OCI-LY1 (cell line): ENCODE measurements around the gene ALDH1A3.

Experiments
- H2AFZ ChIP-seq: fragments of 200-600 bp; sonication (generic), shearing (Covaris generic); 2 replicates; pipeline ENCODE4 v1.6.0; 2014; ENCODE audit warnings: antibody characterized with exemption, mild to moderate bottlenecking, low read length
- H3F3A ChIP-seq: fragments of 200-600 bp; sonication (generic), shearing (Covaris generic); 2 replicates; pipeline ENCODE4 v1.6.0; 2014; ENCODE audit warnings: mild to moderate bottlenecking, antibody characterized with exemption, low read length, moderate library complexity; ENCODE audit not compliant: insufficient read depth
- H3K27ac ChIP-seq: fragments of 200-600 bp; sonication (generic); 2 replicates; pipeline ENCODE4 v1.5.1; 2014; ENCODE audit warnings: low read length, mixed run types, mild to moderate bottlenecking, low read depth; ENCODE audit not compliant: poor library complexity, severe bottlenecking
- H3K27me3 ChIP-seq: fragments of 200-600 bp; sonication (generic); 2 replicates; pipeline ENCODE4 v1.6.0; 2014; ENCODE audit warnings: antibody characterized with exemption, mild to moderate bottlenecking, low read length, moderate library complexity; ENCODE audit not compliant: insufficient read depth
- H3K36me3 ChIP-seq: fragments of 200-600 bp; sonication (generic); 2 replicates; pipeline ENCODE4 v1.6.1; 2014; ENCODE audit warnings: mild to moderate bottlenecking, antibody characterized with exemption, low read length, moderate library complexity, mixed read lengths; ENCODE audit not compliant: insufficient read depth
- H3K4me1 ChIP-seq: fragments of 200-600 bp; sonication (generic); 2 replicates; pipeline ENCODE4 v1.5.1; 2014; ENCODE audit warnings: mild to moderate bottlenecking, low read length, moderate library complexity; ENCODE audit not compliant: insufficient read depth, severe bottlenecking
- H3K4me2 ChIP-seq: fragments of 200-600 bp; sonication (generic), shearing (Covaris generic); 2 replicates; pipeline ENCODE4 v1.6.1; 2014; ENCODE audit warnings: low read length
- H3K4me3 ChIP-seq: fragments of 200-600 bp; sonication (generic); 2 replicates; pipeline ENCODE4 v1.5.1; 2014; ENCODE audit warnings: low read length, low read depth, mild to moderate bottlenecking, mixed read lengths; ENCODE audit not compliant: poor library complexity, severe bottlenecking
- H3K79me2 ChIP-seq: fragments of 200-600 bp; shearing (Covaris generic); 2 replicates; pipeline ENCODE4 v1.6.1; 2016; ENCODE audit warnings: mixed run types, low read length, mixed read lengths; ENCODE audit not compliant: insufficient read depth
- H3K9ac ChIP-seq: fragments of 200-600 bp; sonication (generic), shearing (Covaris generic); 2 replicates; pipeline ENCODE4 v1.6.1; 2014; ENCODE audit warnings: mild to moderate bottlenecking, low read length, mixed read lengths
- H3K9me2 ChIP-seq: fragments of 200-600 bp; sonication (generic), shearing (Covaris generic); 2 replicates; pipeline ENCODE4 v1.6.1; 2014; ENCODE audit warnings: low read depth, mild to moderate bottlenecking, low read length, mixed read lengths
- H3K9me3 ChIP-seq: fragments of 200-600 bp; shearing (Covaris generic); 2 replicates; pipeline ENCODE4 v1.6.1; 2014; ENCODE audit warnings: low read length, mixed read lengths
- H4K20me1 ChIP-seq: fragments of 200-600 bp; sonication (generic), shearing (Covaris generic); 2 replicates; pipeline ENCODE4 v1.6.0; 2016; ENCODE audit warnings: mild to moderate bottlenecking, low read length; ENCODE audit not compliant: insufficient read depth
- CTCF ChIP-seq: fragments of 200-600 bp; sonication (generic), shearing (Covaris generic); IDR thresholded peaks from 2 replicates; pipeline ENCODE4 v1.5.1; 2017; ENCODE audit warnings: mild to moderate bottlenecking, antibody characterized with exemption, low read length, moderate library complexity, mixed read lengths
- EZH2 ChIP-seq: fragments of 200-600 bp; sonication (generic), shearing (Covaris generic); IDR thresholded peaks from 2 replicates; pipeline ENCODE4 v1.8.0; 2017; ENCODE audit warnings: borderline replicate concordance, mixed run types, mild to moderate bottlenecking, antibody characterized with exemption, low read length, moderate library complexity, mixed read lengths

Gene ALDH1A3

DNA sequence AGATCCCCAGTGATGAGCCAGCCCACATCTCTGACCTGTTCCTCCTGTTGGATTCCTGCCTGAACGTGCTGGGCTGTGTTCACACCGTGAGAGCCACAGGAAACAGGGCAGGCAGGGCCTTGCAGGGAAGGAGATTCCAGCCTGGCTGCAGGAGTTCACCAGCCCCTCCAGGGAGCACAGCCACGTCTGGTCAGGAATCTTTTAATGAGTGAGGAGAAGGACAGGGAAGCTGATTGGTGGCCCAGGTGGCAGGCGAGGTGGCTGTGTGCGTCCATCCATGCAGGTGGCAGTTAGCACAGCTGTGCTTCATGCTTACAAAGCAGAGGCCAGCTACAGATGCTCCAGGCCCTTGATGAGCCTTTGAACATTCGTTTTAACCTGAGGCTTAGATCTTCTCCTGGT is 50.0 kb downstream of the ALDH1A3 start:
- Histone ChIP-seq H3F3A (0 out of 2 replicates have a peak, but pooled peaks cover 6% of the 10 kb centered on the region), H2AFZ (no peak overlapping the region), H4K20me1 (no peaks in the 10 kb centered on the region), H3K79me2 (no peaks in the 10 kb centered on the region), H3K27ac (peak overlapping the region; percentile 96), H3K9me2 (no peaks in the 10 kb centered on the region), H3K9ac (peak overlapping the region; percentile 52), H3K4me2 (peak overlapping the region; percentile 55), H3K9me3 (no peaks in the 10 kb centered on the region), H3K4me1 (peaks cover 98% of the 10 kb centered on the region), H3K27me3 (no peaks in the 10 kb centered on the region), H3K4me3 (peak overlapping the region; percentile 37), H3K36me3 (peaks cover 72% of the 10 kb centered on the region)
- TF ChIP-seq CTCF, result no peak
- TF ChIP-seq EZH2, result no peak

- H2AFZ ChIP-seq, result no peak overlapping the region
- peak overlapping the region; percentile 96 for H3K27ac ChIP-seq
- no peaks in the 10 kb centered on the region for H3K9me2 ChIP-seq
- peak overlapping the region; percentile 52 for H3K9ac ChIP-seq
- H3K79me2 ChIP-seq, result no peaks in the 10 kb centered on the region
- H3K4me1 ChIP-seq, result peaks cover 97% of the 10 kb centered on the region
- 0 out of 2 replicates have a peak, but pooled peaks cover 6% of the 10 kb centered on the region for H3F3A ChIP-seq
- H3K27me3 ChIP-seq, result no peaks in the 10 kb centered on the region
- H3K9me3 ChIP-seq, result no peaks in the 10 kb centered on the region
- no peaks in the 10 kb centered on the region for H4K20me1 ChIP-seq
- H3K4me3 ChIP-seq, result peak overlapping the region; percentile 37
- H3K36me3 ChIP-seq, result peaks cover 73% of the 10 kb centered on the region
- TF ChIP-seq EZH2 (no peak), CTCF (no peak)
- peak overlapping the region; percentile 55 for H3K4me2 ChIP-seq
Observed at GRCh38 chr15:100930306-100930848, 50.7 kb downstream of the ALDH1A3 start.

DNA sequence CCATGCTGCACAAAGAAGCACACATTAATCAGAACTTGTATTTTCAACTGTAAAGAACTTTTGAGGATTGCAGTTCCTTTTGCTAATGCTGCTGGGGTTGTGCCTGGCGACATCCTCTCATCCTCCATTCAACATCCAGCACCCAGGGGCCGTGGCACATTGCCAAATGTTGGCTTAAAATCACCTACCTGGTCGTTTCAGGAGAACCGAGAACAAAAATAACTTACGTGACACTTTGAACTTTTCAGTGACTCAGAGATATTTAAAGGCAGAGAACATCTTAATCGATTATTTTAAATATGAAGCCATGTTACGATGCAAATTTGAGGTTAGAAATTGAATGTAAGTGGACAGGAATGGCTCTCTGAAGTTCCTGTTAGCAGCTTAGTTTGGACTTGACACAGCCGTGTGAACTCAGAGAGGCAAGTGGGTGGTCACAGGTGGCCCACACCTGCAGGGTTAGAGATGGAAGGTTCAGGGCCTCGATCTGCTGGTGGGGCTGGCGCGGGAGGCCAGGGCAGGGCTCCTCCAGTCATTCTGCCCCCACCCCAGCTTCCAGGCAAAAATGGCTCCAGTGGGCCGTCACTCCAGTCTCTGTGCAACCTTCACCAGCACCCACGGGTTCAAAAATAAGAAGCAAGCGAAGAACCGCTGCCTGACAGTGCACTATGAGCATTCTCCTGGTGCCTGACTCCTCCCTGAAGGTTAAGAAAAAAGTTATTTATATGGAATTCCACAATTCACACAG is 51.7 kb downstream of the ALDH1A3 start:
- peak overlapping the region; percentile 96 for H3K27ac ChIP-seq
- H3K36me3 ChIP-seq, result peaks cover 73% of the 10 kb centered on the region
- peak overlapping the region; percentile 55 for H3K4me2 ChIP-seq
- H3K9ac ChIP-seq, result peak overlapping the region; percentile 52
- no peak overlapping the region for H2AFZ ChIP-seq
- TF ChIP-seq EZH2 (no peak), CTCF (no peak)
- peaks cover 96% of the 10 kb centered on the region for H3K4me1 ChIP-seq
- H4K20me1 ChIP-seq, result no peaks in the 10 kb centered on the region
- no peaks in the 10 kb centered on the region for H3K79me2 ChIP-seq
- no peaks in the 10 kb centered on the region for H3F3A ChIP-seq
- H3K9me2 ChIP-seq, result no peaks in the 10 kb centered on the region
- no peaks in the 10 kb centered on the region for H3K27me3 ChIP-seq
- peak overlapping the region; percentile 37 for H3K4me3 ChIP-seq
- no peaks in the 10 kb centered on the region for H3K9me3 ChIP-seq
